ENCODE results near the gene IFI30.
A peak's percentile ranks its signal among the peaks of the same experiment; 100 is the strongest.

Gene IFI30

DNA sequence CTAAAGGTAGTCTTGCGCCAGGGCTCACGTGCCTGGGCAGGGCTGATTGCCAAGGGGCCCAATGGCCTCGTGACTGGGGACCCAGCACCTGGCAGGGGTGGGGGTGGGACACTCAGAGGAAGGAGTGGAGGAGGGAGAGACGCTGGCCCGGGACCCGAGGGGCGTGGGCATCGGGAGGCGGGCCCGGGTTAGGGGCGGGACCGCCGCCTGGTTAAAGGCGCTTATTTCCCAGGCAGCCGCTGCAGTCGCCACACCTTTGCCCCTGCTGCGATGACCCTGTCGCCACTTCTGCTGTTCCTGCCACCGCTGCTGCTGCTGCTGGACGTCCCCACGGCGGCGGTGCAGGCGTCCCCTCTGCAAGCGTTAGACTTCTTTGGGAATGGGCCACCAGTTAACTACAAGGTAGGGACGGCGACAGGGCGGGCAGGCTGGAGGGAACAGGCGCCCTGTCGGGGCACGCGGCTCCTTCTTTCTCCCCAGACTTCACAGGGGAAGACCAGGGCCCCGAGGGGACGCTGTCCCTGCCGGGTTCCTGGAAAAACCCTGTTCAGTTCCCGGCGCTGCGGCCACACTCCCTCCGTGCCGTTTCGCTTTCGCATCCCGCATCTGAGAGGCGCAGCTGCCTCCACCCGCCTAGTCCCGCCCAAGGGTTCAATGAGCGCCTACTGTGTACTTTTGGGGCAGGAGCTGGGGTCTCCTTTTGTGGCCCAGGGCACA lies at the start of gene IFI30:
Gene IFI30 (plus strand): TSS at position 242 of the 717 bp plus-strand sequence. CDS start 29 bp downstream, at position 271.
- peak; percentile 60 for DNase-seq

DNA sequence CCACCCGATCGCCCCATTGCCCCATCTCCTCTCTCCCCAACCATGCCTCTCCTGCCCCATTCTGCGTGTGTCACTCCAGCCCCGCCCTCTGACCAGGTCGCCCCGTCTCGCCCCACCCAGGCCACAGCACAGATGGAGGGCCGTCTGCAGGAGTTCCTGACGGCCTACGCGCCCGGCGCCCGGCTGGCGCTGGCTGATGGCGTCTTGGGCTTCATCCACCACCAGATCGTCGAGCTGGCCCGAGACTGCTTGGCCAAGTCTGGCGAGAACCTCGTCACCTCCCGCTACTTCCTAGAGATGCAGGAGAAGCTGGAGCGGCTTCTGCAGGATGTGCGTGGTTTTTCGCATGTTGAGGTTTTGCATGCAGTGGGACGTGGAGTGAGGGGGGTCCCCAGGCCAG lies 49.8 kb upstream of the IFI30 start:
- no peak for DNase-seq

DNA sequence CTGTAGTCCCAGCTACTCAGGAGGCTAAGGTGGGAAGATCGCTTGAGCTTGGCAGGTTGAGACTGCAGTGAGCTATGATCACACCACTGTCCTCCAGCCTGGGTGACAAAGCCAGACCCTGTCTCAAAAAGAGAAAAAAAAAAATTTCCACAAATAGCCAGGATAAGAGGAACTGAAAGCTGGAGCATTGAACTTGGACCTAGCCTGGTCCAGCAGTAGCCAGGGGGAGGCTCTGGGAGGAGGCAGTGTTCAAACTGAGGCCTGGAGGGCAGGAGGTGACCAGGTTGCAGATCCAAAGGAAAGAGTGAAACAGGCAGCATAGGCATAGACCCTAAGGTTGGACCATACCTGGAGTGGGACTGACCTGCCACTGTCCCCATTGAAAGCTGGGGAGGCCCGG lies 47.5 kb upstream of the IFI30 start:
- no peak for DNase-seq

DNA sequence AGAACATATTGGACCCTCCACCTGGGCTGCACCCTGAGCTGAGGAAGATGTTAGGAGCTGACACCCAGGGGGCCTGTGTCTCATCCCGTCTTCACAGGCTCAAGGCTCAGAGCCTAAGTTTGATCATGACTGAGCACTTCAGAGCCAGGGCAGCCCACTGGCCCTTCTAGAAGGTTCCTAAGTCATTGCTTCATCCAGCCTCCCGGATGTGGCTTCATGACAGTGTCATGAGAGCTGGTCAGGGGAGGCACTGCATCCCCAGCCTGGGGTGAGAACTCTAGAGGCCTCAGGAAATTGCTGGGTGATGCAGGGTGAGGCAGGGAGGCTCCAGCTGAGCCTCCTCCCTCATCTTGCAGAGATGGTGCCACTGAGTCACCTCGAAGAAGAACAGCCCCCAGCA lies 45.6 kb upstream of the IFI30 start:
- no peak for DNase-seq

DNA sequence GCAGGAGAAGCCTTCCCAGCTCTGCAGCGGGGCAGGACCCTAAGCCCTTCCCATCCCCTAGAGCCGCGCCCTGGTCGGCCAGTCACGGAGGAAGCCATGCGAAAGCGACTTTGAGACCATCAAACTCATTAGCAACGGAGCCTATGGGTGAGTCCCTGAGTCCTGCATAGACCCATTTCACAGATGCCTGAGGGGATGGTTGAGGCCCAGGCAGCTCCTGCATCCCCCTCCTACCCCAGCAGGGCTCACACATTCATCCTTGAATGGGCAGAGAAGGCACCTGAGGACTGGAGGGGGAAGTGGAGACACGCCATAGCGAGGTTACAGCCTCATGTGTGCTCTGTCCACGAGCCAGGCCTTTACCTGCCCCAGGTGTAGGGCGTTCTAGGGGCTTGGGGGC lies 44.8 kb upstream of the IFI30 start:
- DNase-seq: no peak

DNA sequence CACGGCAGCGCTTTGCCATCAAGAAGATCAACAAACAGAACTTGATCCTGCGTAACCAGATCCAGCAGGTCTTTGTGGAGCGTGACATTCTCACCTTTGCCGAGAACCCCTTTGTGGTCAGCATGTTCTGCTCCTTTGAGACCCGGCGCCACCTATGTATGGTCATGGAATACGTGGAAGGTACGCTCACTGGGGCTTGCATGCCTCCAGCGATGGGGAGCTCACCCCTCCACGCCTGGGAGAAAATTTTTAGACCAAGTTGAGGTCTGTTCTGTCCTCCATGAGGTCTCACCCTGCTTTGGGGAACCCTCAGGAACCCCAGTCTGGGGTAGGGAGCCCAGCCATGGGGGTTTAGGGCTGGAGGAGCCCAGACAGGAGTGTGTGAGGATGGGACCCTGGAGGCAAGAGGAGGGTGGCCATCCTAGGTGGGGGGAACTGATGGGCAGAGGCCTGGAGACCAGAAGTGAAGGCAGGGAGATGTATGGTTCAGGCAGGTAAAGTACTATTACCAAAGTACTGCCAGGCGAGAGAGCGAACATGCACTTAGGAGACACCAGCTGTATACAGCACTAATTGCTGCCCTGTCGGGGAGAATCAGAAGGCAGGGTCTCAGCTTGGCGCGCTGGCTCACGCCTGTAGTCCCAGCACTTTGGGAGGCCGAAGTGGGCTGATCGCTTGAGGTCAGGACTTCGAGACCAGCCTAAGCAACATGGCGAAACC lies 42.9 kb upstream of the IFI30 start:
- DNase-seq: no peak

DNA sequence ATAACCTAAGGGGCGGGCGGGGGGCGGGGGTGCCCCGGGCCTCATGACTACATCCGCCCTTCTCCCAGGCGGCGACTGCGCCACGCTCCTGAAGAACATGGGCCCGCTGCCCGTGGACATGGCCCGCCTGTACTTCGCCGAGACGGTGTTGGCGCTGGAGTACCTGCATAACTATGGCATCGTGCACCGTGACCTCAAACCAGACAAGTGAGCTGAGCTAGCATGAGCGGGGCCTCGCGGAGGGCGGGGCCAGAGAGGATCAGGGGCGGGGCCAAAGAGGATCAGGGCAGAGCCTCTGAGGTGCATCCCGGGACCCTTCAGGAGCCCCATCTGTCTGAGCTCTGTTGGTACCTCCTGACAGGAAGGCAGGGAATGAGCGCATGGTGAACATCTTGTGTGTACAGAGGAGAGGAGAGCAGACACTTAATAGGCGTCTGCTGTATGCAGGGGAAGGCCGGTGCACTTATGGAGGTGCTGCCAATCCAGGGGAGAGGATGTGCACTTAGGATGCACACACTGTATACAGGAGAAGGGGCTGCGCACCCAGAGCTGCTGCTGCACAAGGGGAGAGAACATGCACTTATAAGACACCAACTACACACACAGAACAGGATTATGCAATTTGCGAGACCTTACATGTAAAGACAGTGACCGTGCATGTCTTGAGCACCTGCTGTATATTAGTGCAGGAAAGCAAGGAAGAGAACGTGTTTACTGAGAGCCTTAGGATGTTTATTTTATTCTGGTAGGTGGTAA lies 41.6 kb upstream of the IFI30 start:
- no peak for DNase-seq

DNA sequence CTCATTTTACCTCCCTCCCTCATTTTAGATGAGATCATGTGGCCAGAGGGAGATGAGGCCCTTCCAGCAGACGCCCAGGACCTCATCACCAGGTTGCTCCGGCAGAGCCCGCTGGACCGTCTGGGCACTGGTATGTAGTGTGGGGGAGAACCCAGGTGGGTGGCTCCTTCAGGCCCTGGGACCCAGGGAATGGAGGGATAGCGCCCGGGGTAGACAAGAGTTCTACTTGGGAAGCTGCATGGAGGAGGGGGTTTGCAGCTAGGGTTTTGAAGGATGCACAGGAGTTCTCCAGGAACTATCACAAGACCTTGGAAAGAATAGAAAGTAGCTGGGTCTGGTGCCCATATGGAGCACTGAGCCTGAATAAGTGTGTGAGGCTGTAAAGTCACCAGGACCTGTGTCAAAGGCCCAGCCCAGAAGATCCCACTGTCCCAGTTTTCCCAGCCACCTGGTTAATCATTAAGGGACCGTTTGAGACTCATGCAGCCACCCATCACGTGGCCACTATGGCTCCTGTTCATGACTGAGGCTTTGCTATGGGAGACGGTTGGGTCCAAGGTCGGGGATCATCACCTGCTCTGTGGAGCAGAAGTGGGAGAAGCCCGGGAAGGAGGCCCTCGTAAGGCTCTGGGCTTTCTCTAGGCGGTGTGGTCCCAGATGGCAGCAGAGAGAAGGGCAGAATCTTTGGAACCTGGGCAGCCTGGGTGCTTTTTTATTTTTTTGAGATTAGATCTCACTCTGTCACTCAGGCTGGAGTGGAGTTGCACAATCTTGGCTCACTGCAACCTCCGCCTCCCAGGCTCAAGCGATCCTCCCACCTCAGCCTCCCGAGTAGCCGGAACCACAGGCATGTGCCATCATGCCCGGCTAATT lies 37.7 kb upstream of the IFI30 start:
- DNase-seq: no peak

DNA sequence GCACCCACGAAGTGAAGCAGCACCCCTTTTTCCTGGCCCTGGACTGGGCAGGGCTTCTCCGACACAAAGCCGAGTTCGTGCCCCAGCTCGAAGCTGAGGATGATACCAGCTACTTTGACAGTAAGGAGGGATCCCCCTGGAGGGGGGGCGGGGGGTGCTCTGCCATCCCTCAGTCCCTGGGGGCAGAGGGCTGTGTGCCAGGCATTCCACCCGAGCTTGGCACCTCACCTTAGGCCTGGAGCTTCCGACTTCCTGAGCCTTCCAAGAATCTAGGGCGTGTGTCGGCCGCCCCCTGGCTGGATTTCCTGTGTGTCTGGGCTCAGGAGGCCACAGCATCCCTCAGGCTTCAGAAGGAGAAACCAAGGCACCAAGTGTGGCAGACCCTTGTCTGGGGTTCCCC lies 36.4 kb upstream of the IFI30 start:
- no peak for DNase-seq

DNA sequence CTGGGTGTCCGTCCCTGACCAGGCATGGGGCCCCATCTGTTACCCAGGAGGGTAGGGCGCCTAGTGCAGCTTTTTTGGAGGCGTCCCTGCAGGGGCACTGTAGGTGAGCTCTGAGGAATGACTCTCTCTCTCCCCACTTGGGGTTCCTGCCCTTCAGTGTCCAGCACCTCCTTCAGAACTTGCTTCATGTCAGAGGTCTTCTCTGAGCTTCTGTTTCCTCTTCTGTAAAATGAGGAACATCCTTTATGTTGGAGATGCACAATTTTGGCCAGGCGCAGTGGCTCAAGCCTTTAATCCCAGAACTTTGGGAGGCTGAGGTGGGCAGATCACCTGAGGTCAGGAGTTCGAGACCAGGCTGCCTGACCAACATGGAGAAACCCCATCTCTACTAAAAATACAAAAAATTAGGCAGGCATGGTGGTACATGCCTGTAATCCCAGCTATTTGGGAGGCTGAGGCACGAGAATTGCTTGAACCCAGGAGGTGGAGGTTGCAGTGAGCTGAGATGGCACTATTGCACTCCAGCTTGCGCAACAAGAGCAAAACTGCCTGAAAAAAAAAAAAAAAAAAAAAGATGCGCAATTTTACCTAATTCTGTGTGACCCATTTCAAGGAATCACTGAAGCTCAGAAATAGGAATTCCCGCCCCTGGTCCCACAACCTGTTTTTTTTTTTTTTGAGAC lies 35.8 kb upstream of the IFI30 start:
- DNase-seq: no peak

DNA sequence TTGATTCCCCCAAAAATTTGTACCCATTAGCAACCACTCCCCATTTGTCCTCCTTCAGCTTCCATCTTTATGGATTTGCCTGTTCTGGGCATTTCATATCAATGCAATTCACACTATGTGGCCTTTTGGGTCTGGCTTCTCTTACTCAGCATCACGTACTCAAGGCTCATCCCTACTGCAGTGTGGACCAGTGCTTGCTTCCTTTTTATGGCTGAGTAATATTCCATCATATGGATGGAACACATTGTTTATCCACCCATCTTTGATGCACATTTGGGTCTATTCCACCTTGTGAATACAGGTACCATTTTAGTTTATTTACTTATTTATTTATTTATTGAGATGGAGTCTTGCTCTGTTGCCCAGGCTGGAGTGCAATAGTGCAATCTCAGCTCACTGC lies 33.1 kb upstream of the IFI30 start:
- no peak for DNase-seq

DNA sequence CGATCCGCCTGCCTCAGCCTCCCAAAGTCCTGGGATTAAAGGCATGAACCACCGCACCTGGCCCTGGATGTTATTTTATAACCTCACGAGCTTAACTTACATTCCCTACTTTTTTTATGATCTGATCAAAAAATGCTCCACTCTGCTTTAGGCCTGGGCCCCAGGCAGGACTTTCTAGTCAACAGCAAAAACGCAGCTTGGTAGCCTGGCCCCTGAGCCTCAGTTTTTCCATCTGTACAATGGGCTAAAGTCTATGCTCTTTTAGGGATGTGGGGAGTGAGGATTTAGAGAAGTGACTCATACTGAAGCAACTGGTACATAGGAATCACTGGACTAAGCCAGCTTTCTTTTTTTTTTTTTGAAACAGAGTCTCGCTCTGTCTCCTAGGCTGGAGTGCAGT lies 32.6 kb upstream of the IFI30 start:
- DNase-seq: no peak

DNA sequence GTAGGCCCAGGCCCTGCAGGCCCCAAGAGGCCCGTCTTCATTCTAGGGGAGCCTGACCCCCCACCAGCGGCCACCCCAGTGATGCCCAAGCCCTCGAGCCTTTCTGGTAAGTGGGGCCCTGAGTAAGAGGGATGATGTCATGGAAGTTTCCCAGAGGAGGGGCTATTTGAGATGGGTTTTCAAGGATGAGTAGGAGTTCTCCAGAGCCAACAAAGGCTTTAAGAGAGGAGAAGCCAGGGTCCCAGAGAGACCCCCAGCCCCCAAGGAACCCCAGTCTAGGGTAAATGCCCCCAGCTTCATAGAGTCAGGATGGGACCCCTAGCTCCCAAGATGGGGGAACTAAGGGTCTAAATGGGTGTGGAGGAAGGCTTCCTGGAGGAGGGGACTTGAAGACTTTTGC lies 29.7 kb upstream of the IFI30 start:
- no peak for DNase-seq

DNA sequence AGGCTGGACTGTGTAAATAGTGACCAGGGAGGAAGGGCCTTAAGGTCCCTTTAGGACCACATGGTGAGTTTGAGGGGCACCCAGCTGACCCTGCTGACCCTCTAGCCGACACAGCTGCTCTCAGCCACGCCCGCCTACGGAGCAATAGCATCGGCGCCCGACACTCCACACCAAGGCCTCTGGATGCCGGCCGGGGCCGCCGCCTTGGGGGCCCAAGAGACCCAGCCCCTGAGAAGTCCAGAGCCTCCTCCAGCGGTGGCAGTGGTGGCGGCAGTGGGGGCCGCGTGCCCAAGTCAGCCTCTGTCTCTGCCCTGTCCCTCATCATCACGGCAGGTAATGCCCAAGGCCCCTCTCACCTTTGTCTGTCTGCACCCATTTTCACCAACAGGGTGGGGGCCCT lies 29.3 kb upstream of the IFI30 start:
- DNase-seq: no peak

DNA sequence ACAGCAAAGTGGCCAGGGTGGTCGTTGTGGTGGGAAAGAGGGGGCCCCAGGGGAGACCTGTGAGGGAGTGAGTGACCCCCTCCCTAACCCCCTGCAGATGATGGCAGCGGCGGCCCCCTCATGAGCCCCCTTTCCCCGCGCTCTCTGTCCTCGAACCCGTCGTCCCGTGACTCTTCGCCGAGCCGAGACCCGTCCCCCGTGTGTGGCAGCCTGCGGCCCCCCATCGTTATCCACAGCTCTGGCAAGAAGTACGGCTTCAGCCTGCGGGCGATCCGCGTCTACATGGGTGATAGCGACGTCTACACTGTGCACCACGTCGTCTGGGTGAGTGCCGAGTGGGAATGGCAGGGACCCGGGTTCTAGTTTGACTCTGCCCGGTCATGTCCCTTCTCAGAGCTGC lies 28.7 kb upstream of the IFI30 start:
- no peak for DNase-seq

DNA sequence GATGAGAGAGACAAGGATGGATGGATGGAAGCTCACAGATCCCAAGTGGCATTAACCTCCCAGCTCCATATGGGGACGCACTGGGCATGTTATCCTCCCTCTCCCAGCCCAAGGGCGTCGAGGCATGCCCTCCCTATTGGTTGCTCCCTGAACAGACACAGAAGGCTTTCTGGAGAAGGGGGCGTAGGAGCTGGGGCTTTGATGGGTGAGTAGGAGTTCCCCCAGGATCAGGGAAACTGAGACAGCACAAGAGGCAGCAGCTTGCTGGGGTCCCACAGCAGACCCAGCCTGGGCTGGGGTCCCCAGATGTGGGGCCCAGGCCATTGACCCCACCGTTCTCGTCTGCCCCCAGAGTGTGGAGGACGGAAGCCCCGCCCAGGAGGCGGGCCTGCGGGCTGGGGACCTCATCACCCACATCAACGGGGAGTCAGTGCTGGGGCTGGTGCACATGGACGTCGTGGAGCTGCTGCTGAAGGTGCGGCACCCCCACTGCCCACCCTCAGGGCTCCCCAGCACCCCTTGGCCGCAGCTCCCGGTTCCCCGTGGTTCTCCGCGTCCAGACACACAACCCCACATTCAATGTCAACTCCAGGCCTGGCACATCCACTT lies 28.1 kb upstream of the IFI30 start:
- DNase-seq: no peak

DNA sequence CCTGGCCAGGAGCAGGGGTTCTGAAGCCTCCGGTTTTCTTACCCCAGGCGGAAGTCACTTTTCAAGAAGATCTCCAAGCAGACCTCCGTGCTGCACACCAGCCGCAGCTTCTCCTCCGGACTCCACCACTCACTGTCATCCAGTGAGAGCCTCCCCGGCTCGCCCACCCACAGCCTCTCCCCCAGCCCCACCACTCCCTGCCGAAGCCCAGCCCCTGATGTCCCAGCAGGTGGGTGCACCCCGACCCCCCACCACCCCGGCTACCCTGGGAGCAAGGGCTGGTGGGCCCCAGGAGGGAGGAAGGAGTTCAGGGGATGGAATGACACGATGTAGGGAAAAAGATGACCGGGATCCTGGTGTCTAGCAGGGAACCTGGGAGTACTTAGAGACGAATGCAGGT lies 26.2 kb upstream of the IFI30 start:
- DNase-seq: no peak

DNA sequence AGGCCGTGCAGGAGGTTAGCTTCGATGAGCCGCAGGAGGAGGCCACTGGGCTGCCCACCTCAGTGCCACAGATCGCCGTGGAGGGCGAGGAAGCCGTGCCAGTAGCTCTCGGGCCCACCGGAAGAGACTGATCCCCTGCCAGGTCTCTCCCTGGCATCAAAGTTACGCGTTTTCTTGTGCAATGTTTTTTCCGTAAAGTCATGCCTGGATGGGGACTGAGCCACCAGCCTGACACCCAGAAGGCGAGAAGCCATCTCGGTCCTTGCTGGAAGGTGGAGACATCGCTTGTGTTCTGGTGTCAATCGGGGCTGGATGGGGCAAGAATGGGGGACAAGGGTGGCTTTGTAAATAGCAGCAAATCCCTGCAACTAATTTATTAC lies 24.0 kb upstream of the IFI30 start:
- DNase-seq: no peak

DNA sequence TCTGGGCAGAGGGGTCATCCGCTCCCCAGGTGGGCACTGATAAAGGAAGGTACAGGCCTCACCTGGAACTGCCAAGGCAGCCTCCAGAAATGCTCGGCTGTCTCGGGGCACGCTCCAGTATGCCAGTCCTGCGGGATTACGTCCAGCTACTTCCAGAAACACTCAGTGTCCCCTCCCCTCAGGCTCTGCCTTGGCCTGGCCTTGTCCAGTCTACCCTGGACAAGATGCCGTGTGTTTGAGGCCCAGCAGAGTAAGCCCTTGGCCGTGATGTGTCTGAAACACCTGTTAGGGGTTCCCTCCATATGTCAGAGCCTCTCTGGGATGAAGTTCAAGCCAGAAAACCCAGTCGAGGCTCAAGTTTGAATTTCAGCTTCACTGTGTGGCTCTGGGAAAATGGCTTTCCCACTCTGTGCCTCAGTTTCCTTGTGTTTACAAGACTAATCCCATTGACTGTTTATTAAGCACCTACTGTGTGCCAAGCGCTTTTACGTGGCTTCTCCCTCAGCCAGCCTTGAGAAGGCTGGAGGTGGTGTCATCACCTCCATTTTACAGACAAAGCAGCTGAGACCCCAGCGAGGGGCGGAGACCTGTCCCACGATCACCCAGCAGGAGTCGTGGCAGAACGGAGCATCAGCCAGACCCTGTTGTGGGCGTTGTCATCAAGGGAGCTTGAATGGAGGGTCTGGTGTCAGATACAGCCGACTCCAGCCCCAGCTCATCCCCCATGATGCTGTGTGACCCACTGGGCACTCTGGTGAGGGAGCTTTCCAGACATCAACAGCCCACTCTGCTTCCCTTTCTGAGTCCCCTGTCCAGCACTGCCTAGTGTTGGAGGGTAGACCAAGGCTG lies 22.6 kb upstream of the IFI30 start:
- no peak for DNase-seq

DNA sequence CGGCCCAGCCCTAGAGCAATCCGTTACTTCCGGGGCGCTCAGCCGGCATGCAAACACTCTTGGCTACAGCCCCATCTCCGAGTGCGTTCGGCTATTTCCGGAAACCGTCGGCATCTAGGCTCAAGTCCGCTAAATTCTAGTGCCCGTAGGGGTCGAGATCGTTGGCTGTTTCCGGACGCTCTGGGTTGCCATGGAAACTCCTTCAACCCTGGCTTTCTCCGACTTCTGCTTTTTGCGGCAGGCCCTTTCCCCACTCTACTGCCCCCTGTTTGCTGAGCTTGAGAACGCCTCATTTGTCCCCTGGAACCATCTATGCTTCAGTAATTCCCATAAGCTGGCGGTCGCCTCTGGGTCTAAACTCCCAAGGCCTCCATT lies 21.2 kb upstream of the IFI30 start:
- DNase-seq: peak; percentile 100
